ENCODE results near the gene PDE4DIP. TPM values are rescaled to one million over a fixed set of nuclear protein-coding genes. Genes with fewer than 3 reads are reported as not detected.
"Not testable (repeated sequence)": the region's sequence is repeated elsewhere in the genome, so short reads cannot be mapped to it uniquely, and the experiment has no call there.

Gene PDE4DIP
- total RNA-seq, 2 experiments from 2014 or later, result 37.5 to 52.2 TPM

GRCh38 chr1:148975453-148975852 lies 131.2 kb downstream of the PDE4DIP start:
- H3K79me2 ChIP-seq (ENCODE audit: insufficient read depth, low read depth, low read length); intact Hi-C loops (cut with micrococcal nuclease; ENCODE audit: unreplicated experiment); POLR2A ChIA-PET; H3K9me3 ChIP-seq (ENCODE audit: low read length); BruUV-seq (replicated peaks); H4K20me1 ChIP-seq (ENCODE audit: insufficient read depth, low read length); H2AFZ ChIP-seq (ENCODE audit: low read length); CTCF ChIA-PET (ENCODE audit: unreplicated experiment); H3K4me3 ChIP-seq (ENCODE audit: low read depth, low read length, poor library complexity, severe bottlenecking); H3K9me2 ChIP-seq (ENCODE audit: insufficient read depth, low read length): not testable (repeated sequence)
- DNase-seq (ENCODE audit: low spot score), result peak; percentile 18
- H3K36me3 ChIP-seq (ENCODE audit: insufficient read depth, low read length), result peaks cover 31% of the 10 kb centered on the region
- H3K4me2 ChIP-seq (ENCODE audit: low read length), result peak overlapping the region; percentile 47; the same call in 1 of the 2 replicates
- H3K4me1 ChIP-seq (ENCODE audit: insufficient read depth, low read length, poor library complexity, severe bottlenecking), result peaks cover 21% of the 10 kb centered on the region
- peak overlapping the region; percentile 80 for H3K27ac ChIP-seq (ENCODE audit: low read depth, low read length, poor library complexity, severe bottlenecking)

DNA sequence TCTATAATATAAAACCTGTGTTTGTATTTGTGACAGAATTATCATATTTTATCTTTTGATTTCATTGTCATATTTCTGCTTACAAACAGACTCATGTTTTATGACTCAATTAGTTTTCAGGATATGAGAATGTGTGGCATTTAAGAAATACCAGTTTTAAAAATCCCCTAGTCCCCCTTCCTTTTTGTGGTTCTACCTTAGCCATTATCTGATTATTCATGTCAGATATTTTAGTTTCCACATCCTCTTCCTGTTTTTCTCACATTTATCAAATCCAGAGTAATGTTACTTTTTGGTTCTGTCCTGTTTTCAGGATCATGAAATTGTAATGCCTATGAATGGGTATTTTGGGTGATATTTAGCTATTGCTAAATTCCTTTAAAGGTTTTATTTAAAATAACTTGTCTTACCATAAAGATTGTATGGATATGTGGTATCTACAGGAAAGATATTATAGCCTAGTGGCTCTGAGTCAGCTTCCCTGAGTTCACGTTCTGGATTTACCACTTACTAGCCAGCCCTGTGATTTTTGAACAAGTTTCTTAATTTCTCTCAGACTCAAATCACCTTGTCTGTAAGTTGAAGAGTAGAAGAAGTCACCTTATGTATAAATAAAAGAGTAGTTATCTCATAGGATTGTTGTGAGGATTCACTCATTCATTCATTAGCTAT lies 131.8 kb downstream of the PDE4DIP start:
- CTCF ChIA-PET (ENCODE audit: unreplicated experiment); DNase-seq (ENCODE audit: low spot score): not testable (repeated sequence)

GRCh38 chr1:148977785-148978184 lies 133.6 kb downstream of the PDE4DIP start:
- POLR2A ChIA-PET; H3K9me3 ChIP-seq (ENCODE audit: low read length); BruUV-seq (replicated peaks); H4K20me1 ChIP-seq (ENCODE audit: insufficient read depth, low read length); intact Hi-C loops (cut with micrococcal nuclease; ENCODE audit: unreplicated experiment); CTCF ChIA-PET (ENCODE audit: unreplicated experiment); H3K79me2 ChIP-seq (ENCODE audit: insufficient read depth, low read depth, low read length); H2AFZ ChIP-seq (ENCODE audit: low read length); H3K9me2 ChIP-seq (ENCODE audit: insufficient read depth, low read length); H3K4me3 ChIP-seq (ENCODE audit: low read depth, low read length, poor library complexity, severe bottlenecking); H3K4me2 ChIP-seq (ENCODE audit: low read length): not testable (repeated sequence)
- DNase-seq (ENCODE audit: low spot score), result peak; percentile 26
- H3K36me3 ChIP-seq (ENCODE audit: insufficient read depth, low read length), result peaks cover 54% of the 10 kb centered on the region
- H3K4me1 ChIP-seq (ENCODE audit: insufficient read depth, low read length, poor library complexity, severe bottlenecking), result peaks cover 21% of the 10 kb centered on the region
- H3K27ac ChIP-seq (ENCODE audit: low read depth, low read length, poor library complexity, severe bottlenecking), result peak overlapping the region; percentile 55

More for the DNA sequence above, 131.8 kb downstream of the PDE4DIP start:
- Histone ChIP-seq H3K4me1 (ENCODE audit: insufficient read depth, low read length, poor library complexity, severe bottlenecking) (peaks cover 21% of the 10 kb centered on the region), H3K27ac (ENCODE audit: low read depth, low read length, poor library complexity, severe bottlenecking) (peak overlapping the region; percentile 80), H3K36me3 (ENCODE audit: insufficient read depth, low read length) (peaks cover 36% of the 10 kb centered on the region), H3K4me2 (ENCODE audit: low read length) (peak overlapping the region; percentile 47)
- H3K9me3 ChIP-seq (ENCODE audit: low read length); POLR2A ChIA-PET; H4K20me1 ChIP-seq (ENCODE audit: insufficient read depth, low read length); H3K79me2 ChIP-seq (ENCODE audit: insufficient read depth, low read depth, low read length); BruUV-seq (replicated peaks); intact Hi-C loops (cut with micrococcal nuclease; ENCODE audit: unreplicated experiment); H3K9me2 ChIP-seq (ENCODE audit: insufficient read depth, low read length); H2AFZ ChIP-seq (ENCODE audit: low read length); H3K4me3 ChIP-seq (ENCODE audit: low read depth, low read length, poor library complexity, severe bottlenecking): not testable (repeated sequence)

DNA sequence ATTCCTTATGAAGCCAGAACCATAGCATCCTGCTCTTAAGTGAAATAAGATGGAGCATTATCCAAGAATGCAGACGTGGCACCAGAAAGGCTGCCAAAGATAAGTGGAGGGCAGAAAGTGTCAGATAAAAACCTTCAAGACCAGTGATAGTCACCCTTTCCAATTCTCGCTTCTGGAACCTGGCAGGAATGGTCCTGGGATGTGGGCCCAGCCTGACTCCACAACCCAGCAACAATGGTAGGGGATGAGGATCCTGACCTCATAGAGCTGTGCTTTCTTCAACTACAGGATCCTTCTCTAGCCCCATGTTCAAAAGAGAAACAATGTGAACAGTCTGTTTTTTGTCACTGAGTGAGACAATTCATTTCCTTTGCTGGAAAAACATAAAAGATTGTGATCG lies 145.2 kb downstream of the PDE4DIP start:
- H3K79me2 ChIP-seq (ENCODE audit: insufficient read depth, low read depth, low read length); POLR2A ChIA-PET; DNase-seq (ENCODE audit: low spot score); intact Hi-C loops (cut with micrococcal nuclease; ENCODE audit: unreplicated experiment); H3K4me1 ChIP-seq (ENCODE audit: insufficient read depth, low read length, poor library complexity, severe bottlenecking); H3K4me2 ChIP-seq (ENCODE audit: low read length); H3K4me3 ChIP-seq (ENCODE audit: low read depth, low read length, poor library complexity, severe bottlenecking); H4K20me1 ChIP-seq (ENCODE audit: insufficient read depth, low read length); BruUV-seq (replicated peaks); H2AFZ ChIP-seq (ENCODE audit: low read length); H3K27ac ChIP-seq (ENCODE audit: low read depth, low read length, poor library complexity, severe bottlenecking); H3K9me2 ChIP-seq (ENCODE audit: insufficient read depth, low read length); CTCF ChIA-PET (ENCODE audit: unreplicated experiment); H3K36me3 ChIP-seq (ENCODE audit: insufficient read depth, low read length); H3K9me3 ChIP-seq (ENCODE audit: low read length): not testable (repeated sequence)

DNA sequence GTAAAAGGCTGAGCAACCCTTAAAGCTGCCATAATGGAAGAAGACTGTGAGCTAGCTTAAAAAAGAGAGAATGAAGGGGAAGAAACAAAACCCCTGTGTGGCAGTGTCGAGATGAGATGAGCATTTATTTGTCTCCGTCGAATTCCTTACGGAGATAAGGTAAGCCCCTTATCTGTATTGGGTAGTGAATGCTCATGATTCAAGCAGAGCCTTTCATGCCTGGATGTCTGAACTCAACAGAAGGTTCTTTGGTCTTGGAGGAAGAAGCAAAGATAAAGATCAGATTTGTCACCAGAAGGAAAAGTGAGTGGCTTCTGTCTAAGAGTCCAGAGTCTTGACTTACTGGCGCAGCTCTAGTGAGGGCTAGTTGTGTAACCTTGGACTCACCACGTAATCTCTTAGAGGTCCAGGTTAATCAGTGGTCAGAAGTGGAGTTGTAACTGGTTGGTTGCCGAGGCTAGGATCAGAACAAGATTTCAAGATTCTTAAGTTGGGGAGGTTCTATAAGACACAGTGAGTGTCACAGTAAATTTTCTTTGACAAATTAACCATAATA lies 146.1 kb downstream of the PDE4DIP start:
- H3K9me3 ChIP-seq (ENCODE audit: low read length); BruUV-seq (replicated peaks); H2AFZ ChIP-seq (ENCODE audit: low read length); DNase-seq (ENCODE audit: low spot score); H3K4me2 ChIP-seq (ENCODE audit: low read length); H3K79me2 ChIP-seq (ENCODE audit: insufficient read depth, low read depth, low read length); CTCF ChIA-PET (ENCODE audit: unreplicated experiment); POLR2A ChIA-PET; intact Hi-C loops (cut with micrococcal nuclease; ENCODE audit: unreplicated experiment); H3K36me3 ChIP-seq (ENCODE audit: insufficient read depth, low read length); H4K20me1 ChIP-seq (ENCODE audit: insufficient read depth, low read length); H3K4me3 ChIP-seq (ENCODE audit: low read depth, low read length, poor library complexity, severe bottlenecking); H3K9me2 ChIP-seq (ENCODE audit: insufficient read depth, low read length); H3K27ac ChIP-seq (ENCODE audit: low read depth, low read length, poor library complexity, severe bottlenecking); H3K4me1 ChIP-seq (ENCODE audit: insufficient read depth, low read length, poor library complexity, severe bottlenecking): not testable (repeated sequence)

- H4K20me1 ChIP-seq (ENCODE audit: insufficient read depth, low read length); H3K4me2 ChIP-seq (ENCODE audit: low read length); H3K9me3 ChIP-seq (ENCODE audit: low read length); H3K4me1 ChIP-seq (ENCODE audit: insufficient read depth, low read length, poor library complexity, severe bottlenecking); DNase-seq (ENCODE audit: low spot score); H2AFZ ChIP-seq (ENCODE audit: low read length); CTCF ChIA-PET (ENCODE audit: unreplicated experiment); H3K27ac ChIP-seq (ENCODE audit: low read depth, low read length, poor library complexity, severe bottlenecking); intact Hi-C loops (cut with micrococcal nuclease; ENCODE audit: unreplicated experiment); H3K9me2 ChIP-seq (ENCODE audit: insufficient read depth, low read length); H3K36me3 ChIP-seq (ENCODE audit: insufficient read depth, low read length); H3K79me2 ChIP-seq (ENCODE audit: insufficient read depth, low read depth, low read length); H3K4me3 ChIP-seq (ENCODE audit: low read depth, low read length, poor library complexity, severe bottlenecking); POLR2A ChIA-PET; BruUV-seq (replicated peaks): not testable (repeated sequence)
Observed at GRCh38 chr1:148991818-148992217, 147.6 kb downstream of the PDE4DIP start.
